Liver (tissue), 9 donors: ENCODE results near the gene RGS10. TPM values are rescaled to one million over a fixed set of nuclear protein-coding genes. Genes with fewer than 3 reads are reported as not detected.

ENCODE experiments used
- DNase-seq: peaks from one replicate; pipeline ENCODE4 v3.0.0-alpha.2; 2017; ENCODE audit warnings: low spot score
- H3K27ac ChIP-seq, 2 donors: one replicate each; pipeline ENCODE4 v1.7.0; 2013; ENCODE audit warnings: inconsistent platforms in 2 of 2, low read length in 2 of 2, control low read depth in 1 of 2, low read depth in 1 of 2, mild to moderate bottlenecking in 1 of 2
- H3K27me3 ChIP-seq, 4 donors: one replicate each; pipeline versions ENCODE4 v1.6.1 to v1.7.0; 2013; ENCODE audit warnings: low read length in 3 of 4, inconsistent platforms in 1 of 4, mild to moderate bottlenecking in 1 of 4, moderate library complexity in 1 of 4; ENCODE audit not compliant: control insufficient read depth in 4 of 4, insufficient read depth in 4 of 4
- H3K36me3 ChIP-seq, 4 donors: one replicate each; pipeline versions ENCODE4 v1.6.1 to v1.7.0; 2013; ENCODE audit warnings: low read length in 3 of 4, mild to moderate bottlenecking in 3 of 4, low read depth in 1 of 4, moderate library complexity in 1 of 4; ENCODE audit not compliant: control insufficient read depth in 4 of 4, insufficient read depth in 3 of 4
- H3K4me1 ChIP-seq, 4 donors: one replicate each; pipeline versions ENCODE4 v1.6.1 to v1.7.0; 2013; ENCODE audit warnings: low read length in 3 of 4, mild to moderate bottlenecking in 3 of 4, moderate library complexity in 1 of 4; ENCODE audit not compliant: control insufficient read depth in 4 of 4, insufficient read depth in 4 of 4
- H3K4me3 ChIP-seq, 3 donors: one replicate each; pipeline versions ENCODE4 v1.6.1 to v1.7.0; 2013; ENCODE audit warnings: low read length in 3 of 3, control low read depth in 1 of 3, low read depth in 1 of 3, mild to moderate bottlenecking in 1 of 3
- H3K9ac ChIP-seq, 2 donors: one replicate each; pipeline ENCODE4 v1.7.0; 2013; ENCODE audit warnings: low read length in 2 of 2, mild to moderate bottlenecking in 2 of 2, moderate library complexity in 2 of 2, control low read depth in 1 of 2, low read depth in 1 of 2
- H3K9me3 ChIP-seq, 4 donors: one replicate each; pipeline versions ENCODE4 v1.6.1 to v1.7.0; 2013; ENCODE audit warnings: low read length in 3 of 4; ENCODE audit not compliant: control insufficient read depth in 4 of 4
- EGR1 ChIP-seq, 2 donors: IDR thresholded peaks; 2 replicates each; pipeline ENCODE4 v1.6.1; 2016 to 2018; ENCODE audit warnings: antibody characterized with exemption in 2 of 2, low read depth in 2 of 2
- FOXA1 ChIP-seq: IDR thresholded peaks from 2 replicates; pipeline ENCODE4 v1.6.1; 2016; ENCODE audit warnings: antibody characterized with exemption
- GABPA ChIP-seq, 2 donors: IDR thresholded peaks in 1 of 2; conservative IDR thresholded peaks in 1 of 2; 2 replicates each; pipeline ENCODE4 v1.6.1; 2016; ENCODE audit warnings: antibody characterized with exemption in 2 of 2, mild to moderate bottlenecking in 1 of 2, moderate library complexity in 1 of 2
- HNF4A ChIP-seq, 2 donors: conservative IDR thresholded peaks; 2 replicates each; pipeline ENCODE4 v1.6.1; 2016; ENCODE audit warnings: antibody characterized with exemption in 2 of 2, mild to moderate bottlenecking in 2 of 2
- JUND ChIP-seq, 2 donors: IDR thresholded peaks; 2 replicates each; pipeline ENCODE4 v1.6.1; 2016; ENCODE audit warnings: antibody characterized with exemption in 2 of 2
- NR2F2 ChIP-seq: IDR thresholded peaks from 2 replicates; pipeline ENCODE4 v1.6.1; 2016; ENCODE audit warnings: antibody characterized with exemption
- RAD21 ChIP-seq, 2 donors: IDR thresholded peaks; 2 replicates each; pipeline ENCODE4 v1.6.1; 2016; ENCODE audit warnings: antibody characterized with exemption in 2 of 2, mild to moderate bottlenecking in 2 of 2
- TAF1 ChIP-seq: conservative IDR thresholded peaks from 2 replicates; pipeline ENCODE4 v1.6.1; 2016; ENCODE audit warnings: antibody characterized with exemption, mild to moderate bottlenecking
- WGBS: extraction: QIAGEN DNeasy Blood & Tissue Kit; methylation state at CpG from one replicate; pipeline ENCODE4 v1.1.7; 2013; 5-methylcytosine and 5-hydroxymethylcytosine counted together
- polyA plus RNA-seq, 2 donors: library from polyadenylated mRNA; stranded (reverse) in 1 of 2; unstranded in 1 of 2; fragments of 200-250 nt in 1 of 2; fragments of >200 nt in 1 of 2; fragmentation: Nextera tagmentation in 1 of 2; extraction: Ambion mirVana in 1 of 2; gene quantifications; one replicate each; pipeline versions ENCODE4 v1.2.1 to v1.2.3, GENCODE V29; 2013 to 2015
- total RNA-seq, 2 donors: library from RNA; depleted of rRNA; stranded (reverse); fragments of >200 nt; gene quantifications; one replicate each; pipeline ENCODE4 v1.2.3, GENCODE V29; 2014
- TF ChIP-seq, protein P1 (sequence below): IDR thresholded peaks from 2 replicates; pipeline ENCODE4 v1.6.1; 2016; ENCODE audit warnings: antibody characterized with exemption, mild to moderate bottlenecking
- TF ChIP-seq, protein P2 (sequence below): fragments of 150-350 bp; IDR thresholded peaks from 2 replicates; pipeline ENCODE4 v1.5.1; 2017; ENCODE audit warnings: improper control_type of control experiment, low read depth, low read length; ENCODE audit not compliant: missing input control
- donor health status: healthy.
- donor health status: healthy.
- donor health status: healthy.
- donor health status: healthy.
- donor health status: healthy.

The RGS10 gene, protein sequence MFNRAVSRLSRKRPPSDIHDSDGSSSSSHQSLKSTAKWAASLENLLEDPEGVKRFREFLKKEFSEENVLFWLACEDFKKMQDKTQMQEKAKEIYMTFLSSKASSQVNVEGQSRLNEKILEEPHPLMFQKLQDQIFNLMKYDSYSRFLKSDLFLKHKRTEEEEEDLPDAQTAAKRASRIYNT
- total RNA-seq (10 to 100 TPM in 1 of 2 donors, 1 to 10 TPM in 1; 1.8 to 51.9 TPM), polyA plus RNA-seq (1 to 10 TPM; 1.8 to 2.6 TPM)

DNA sequence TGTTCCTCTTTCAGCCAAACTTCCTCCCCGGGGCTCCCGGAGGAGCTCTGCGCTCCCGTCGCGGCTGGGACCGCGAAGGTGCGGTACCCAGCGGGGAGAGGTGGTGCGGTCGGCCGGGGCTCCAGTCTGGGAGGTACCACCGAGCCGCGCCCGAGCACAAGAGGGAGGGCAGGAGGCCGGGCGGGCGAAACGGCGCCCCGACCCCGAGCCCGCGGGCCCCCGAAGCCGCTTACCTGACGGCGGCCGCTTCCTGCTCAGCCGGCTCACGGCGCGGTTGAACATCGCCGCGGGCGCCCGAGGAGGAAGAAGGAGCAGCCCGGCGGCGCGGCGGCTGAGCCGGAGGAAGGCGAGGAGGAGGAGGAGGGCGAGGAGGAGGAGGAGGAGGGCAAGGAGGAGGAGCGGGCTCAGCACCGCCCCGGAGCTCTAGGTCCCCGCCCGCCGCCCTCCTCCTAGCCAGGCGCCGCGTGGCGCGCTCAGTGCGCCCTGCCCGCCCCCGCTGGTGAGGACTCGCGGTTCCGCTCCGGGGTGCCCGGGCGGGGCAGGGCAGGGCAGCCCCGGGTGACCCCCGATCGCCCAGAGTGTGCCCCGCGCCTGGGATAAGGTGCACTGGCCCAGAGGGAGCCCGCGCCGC lies at the start of gene RGS10:
TSS of gene RGS10 (minus strand) at position 363 of the 631 bp plus-strand sequence. CDS start at position 282, 81 bp downstream.
- TF ChIP-seq, protein P1, sequence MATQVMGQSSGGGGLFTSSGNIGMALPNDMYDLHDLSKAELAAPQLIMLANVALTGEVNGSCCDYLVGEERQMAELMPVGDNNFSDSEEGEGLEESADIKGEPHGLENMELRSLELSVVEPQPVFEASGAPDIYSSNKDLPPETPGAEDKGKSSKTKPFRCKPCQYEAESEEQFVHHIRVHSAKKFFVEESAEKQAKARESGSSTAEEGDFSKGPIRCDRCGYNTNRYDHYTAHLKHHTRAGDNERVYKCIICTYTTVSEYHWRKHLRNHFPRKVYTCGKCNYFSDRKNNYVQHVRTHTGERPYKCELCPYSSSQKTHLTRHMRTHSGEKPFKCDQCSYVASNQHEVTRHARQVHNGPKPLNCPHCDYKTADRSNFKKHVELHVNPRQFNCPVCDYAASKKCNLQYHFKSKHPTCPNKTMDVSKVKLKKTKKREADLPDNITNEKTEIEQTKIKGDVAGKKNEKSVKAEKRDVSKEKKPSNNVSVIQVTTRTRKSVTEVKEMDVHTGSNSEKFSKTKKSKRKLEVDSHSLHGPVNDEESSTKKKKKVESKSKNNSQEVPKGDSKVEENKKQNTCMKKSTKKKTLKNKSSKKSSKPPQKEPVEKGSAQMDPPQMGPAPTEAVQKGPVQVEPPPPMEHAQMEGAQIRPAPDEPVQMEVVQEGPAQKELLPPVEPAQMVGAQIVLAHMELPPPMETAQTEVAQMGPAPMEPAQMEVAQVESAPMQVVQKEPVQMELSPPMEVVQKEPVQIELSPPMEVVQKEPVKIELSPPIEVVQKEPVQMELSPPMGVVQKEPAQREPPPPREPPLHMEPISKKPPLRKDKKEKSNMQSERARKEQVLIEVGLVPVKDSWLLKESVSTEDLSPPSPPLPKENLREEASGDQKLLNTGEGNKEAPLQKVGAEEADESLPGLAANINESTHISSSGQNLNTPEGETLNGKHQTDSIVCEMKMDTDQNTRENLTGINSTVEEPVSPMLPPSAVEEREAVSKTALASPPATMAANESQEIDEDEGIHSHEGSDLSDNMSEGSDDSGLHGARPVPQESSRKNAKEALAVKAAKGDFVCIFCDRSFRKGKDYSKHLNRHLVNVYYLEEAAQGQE: no peak
- TF ChIP-seq GABPA (IDR thresholded peaks at IDR 0.05 in 1 of 2, conservative IDR thresholded peaks at IDR 0.05 in 1 of 2): no peak
- TF ChIP-seq HNF4A (conservative IDR thresholded peaks at IDR 0.05): no peak
- no peak for TF ChIP-seq JUND (IDR thresholded peaks at IDR 0.05)
- no peak for TF ChIP-seq RAD21 (IDR thresholded peaks at IDR 0.05)
- no peak for TF ChIP-seq TAF1
- TF ChIP-seq NR2F2: no peak
- peak within 1 kb of the TSS in 2 of 3 donors; percentile 42 to 60 for H3K4me3 ChIP-seq
- H3K9me3 ChIP-seq: no peaks in the 10 kb centered on the region
- WGBS: 2% methylated on average over 76 of the region's 76 CpGs
- peaks cover 0 to 12% (median under 1%) of the 10 kb centered on the region in 4 donors for H3K27me3 ChIP-seq
- DNase-seq: peak; percentile 78
- H3K4me1 ChIP-seq: peaks cover 9 to 16% (median 11%) of the 10 kb centered on the region in 4 donors
- no peaks in the 10 kb centered on the region for H3K36me3 ChIP-seq
- no peak within 1 kb of the TSS for H3K9ac ChIP-seq
- peak within 1 kb of the TSS in 1 of 2 donors; percentile 38 for H3K27ac ChIP-seq

DNA sequence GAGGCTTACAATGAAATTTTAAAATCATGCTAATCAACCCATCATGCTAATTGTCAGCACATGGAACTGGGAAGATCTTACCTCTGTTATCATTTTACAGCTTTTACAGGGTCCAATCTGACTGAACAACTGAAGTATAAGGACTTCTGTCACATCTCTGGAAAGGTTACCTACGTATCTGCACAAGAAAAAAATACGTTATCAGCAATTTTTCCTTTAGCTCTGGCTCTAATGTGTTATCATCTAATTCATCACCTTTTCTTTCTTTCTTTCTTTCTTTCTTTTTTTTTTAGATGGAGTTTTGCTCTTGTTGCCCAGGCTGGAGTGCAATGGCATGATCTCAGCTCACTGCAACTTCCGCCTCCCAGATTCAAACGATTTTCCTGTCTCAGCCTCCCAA lies 45.6 kb upstream of the RGS10 start:
- Histone ChIP-seq H3K9ac (no peak overlapping the region), H3K9me3 (no peaks in the 10 kb centered on the region), H3K36me3 (peaks cover 2 to 22% (median 17%) of the 10 kb centered on the region in 4 donors), H3K27me3 (no peaks in the 10 kb centered on the region), H3K4me1 (peaks cover 0 to 24% (median 9%) of the 10 kb centered on the region in 4 donors), H3K4me3 (no peak overlapping the region), H3K27ac (no peak overlapping the region)
- no peak for DNase-seq
- 92% methylated on average over 4 of the region's 4 CpGs for WGBS
- TF ChIP-seq, protein P2, sequence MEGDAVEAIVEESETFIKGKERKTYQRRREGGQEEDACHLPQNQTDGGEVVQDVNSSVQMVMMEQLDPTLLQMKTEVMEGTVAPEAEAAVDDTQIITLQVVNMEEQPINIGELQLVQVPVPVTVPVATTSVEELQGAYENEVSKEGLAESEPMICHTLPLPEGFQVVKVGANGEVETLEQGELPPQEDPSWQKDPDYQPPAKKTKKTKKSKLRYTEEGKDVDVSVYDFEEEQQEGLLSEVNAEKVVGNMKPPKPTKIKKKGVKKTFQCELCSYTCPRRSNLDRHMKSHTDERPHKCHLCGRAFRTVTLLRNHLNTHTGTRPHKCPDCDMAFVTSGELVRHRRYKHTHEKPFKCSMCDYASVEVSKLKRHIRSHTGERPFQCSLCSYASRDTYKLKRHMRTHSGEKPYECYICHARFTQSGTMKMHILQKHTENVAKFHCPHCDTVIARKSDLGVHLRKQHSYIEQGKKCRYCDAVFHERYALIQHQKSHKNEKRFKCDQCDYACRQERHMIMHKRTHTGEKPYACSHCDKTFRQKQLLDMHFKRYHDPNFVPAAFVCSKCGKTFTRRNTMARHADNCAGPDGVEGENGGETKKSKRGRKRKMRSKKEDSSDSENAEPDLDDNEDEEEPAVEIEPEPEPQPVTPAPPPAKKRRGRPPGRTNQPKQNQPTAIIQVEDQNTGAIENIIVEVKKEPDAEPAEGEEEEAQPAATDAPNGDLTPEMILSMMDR: no peak
- TF ChIP-seq EGR1 (IDR thresholded peaks at IDR 0.05; ENCODE audit: low read depth in 2 of 2) (no peak), FOXA1 (no peak), HNF4A (conservative IDR thresholded peaks at IDR 0.05) (no peak), TAF1 (no peak), GABPA (IDR thresholded peaks at IDR 0.05 in 1 of 2, conservative IDR thresholded peaks at IDR 0.05 in 1 of 2) (no peak)
- TF ChIP-seq, protein P1: no peak
